Neural progenitor cell (in vitro differentiated cells): Measurements from ENCODE around the gene DNPEP. TPM values are rescaled to one million over a fixed set of nuclear protein-coding genes. Genes with fewer than 3 reads are reported as not detected.

ENCODE experiments used
- DNase-seq: peaks from one replicate; pipeline ENCODE4 v3.0.0-alpha.2; 2016; ENCODE audit warnings: low spot score
- H2AFZ ChIP-seq: fragments of 200-600 bp; sonication (generic); replicated peaks from 2 replicates; pipeline ENCODE4 v1.6.1; 2016; ENCODE audit warnings: antibody characterized with exemption
- H3F3A ChIP-seq: fragments of 200-600 bp; sonication (generic); 2 replicates; pipeline ENCODE4 v1.6.1; 2016; ENCODE audit warnings: antibody characterized with exemption, low read depth
- H3K27ac ChIP-seq: fragments of 200-600 bp; sonication (generic); 2 replicates; pipeline ENCODE4 v1.5.1; 2016; ENCODE audit warnings: mild to moderate bottlenecking
- H3K27me3 ChIP-seq: fragments of 200-600 bp; sonication (generic); 2 replicates; pipeline ENCODE4 v1.6.1; 2016; ENCODE audit warnings: mild to moderate bottlenecking, moderate library complexity
- H3K36me3 ChIP-seq: fragments of 200-600 bp; sonication (generic); 2 replicates; pipeline ENCODE4 v1.5.1; 2016
- H3K4me1 ChIP-seq: fragments of 200-600 bp; sonication (generic); 2 replicates; pipeline ENCODE4 v1.6.1; 2016; ENCODE audit warnings: mixed run types
- H3K4me2 ChIP-seq: fragments of 200-600 bp; sonication (generic); 2 replicates; pipeline ENCODE4 v1.6.1; 2016
- H3K4me3 ChIP-seq: fragments of 200-600 bp; sonication (generic); 2 replicates; pipeline ENCODE4 v1.5.1; 2016
- H3K79me2 ChIP-seq: fragments of 200-600 bp; sonication (generic); 2 replicates; pipeline ENCODE4 v1.6.1; 2016; ENCODE audit warnings: low read depth
- H3K9ac ChIP-seq: fragments of 200-600 bp; sonication (generic); 2 replicates; pipeline ENCODE4 v1.6.1; 2016
- H3K9me3 ChIP-seq: fragments of 200-600 bp; sonication (generic); 2 replicates; pipeline ENCODE4 v1.5.1; 2016; ENCODE audit warnings: low read depth
- H4K20me1 ChIP-seq: fragments of 200-600 bp; sonication (generic); 2 replicates; pipeline ENCODE4 v1.6.1; 2016; ENCODE audit warnings: low read depth
- H3K27ac Mint-ChIP-seq: 3 replicates; pipeline ENCODE4 v1.8.0; 2021; ENCODE audit warnings: mixed read lengths
- H3K27me3 Mint-ChIP-seq: 2 replicates; pipeline ENCODE4 v1.8.0; 2022; ENCODE audit warnings: low read depth, mild to moderate bottlenecking, inconsistent platforms, moderate library complexity, mixed read lengths; ENCODE audit not compliant: insufficient read depth
- H3K36me3 Mint-ChIP-seq: 3 replicates; pipeline ENCODE4 v1.8.0; 2021; ENCODE audit warnings: mixed read lengths
- H3K4me1 Mint-ChIP-seq: 3 replicates; pipeline ENCODE4 v1.8.0; 2021; ENCODE audit warnings: mixed read lengths
- H3K4me3 Mint-ChIP-seq: 3 replicates; pipeline ENCODE4 v1.8.0; 2021; ENCODE audit warnings: mild to moderate bottlenecking, moderate library complexity, mixed read lengths
- H3K9me3 Mint-ChIP-seq: 3 replicates; pipeline ENCODE4 v1.8.0; 2020; ENCODE audit warnings: mixed read lengths
- CTCF ChIP-seq: fragments of 200-600 bp; sonication (generic); IDR thresholded peaks from 2 replicates; pipeline ENCODE4 v1.5.1; 2017; ENCODE audit warnings: antibody characterized with exemption, mild to moderate bottlenecking
- EZH2 ChIP-seq: fragments of 200-600 bp; sonication (generic); IDR thresholded peaks from 2 replicates; pipeline ENCODE4 v1.6.1; 2017; ENCODE audit warnings: antibody characterized with exemption, mild to moderate bottlenecking, moderate library complexity
- EZH2phosphoT487 ChIP-seq: fragments of 200-600 bp; sonication (generic); IDR thresholded peaks from 2 replicates; pipeline ENCODE4 v1.6.1; 2017; ENCODE audit warnings: antibody characterized with exemption
- total RNA-seq: library from RNA; depleted of rRNA; stranded (reverse); fragments of >200 nt; gene quantifications from 2 replicates; pipeline ENCODE4 v1.2.3, GENCODE V29; 2015; ENCODE audit warnings: low replicate concordance

DNPEP gene
- total RNA-seq, 1 donor from 2014 or later, result 120 TPM

GRCh38 chr2:219334076-219334475 lies 53.6 kb downstream of the DNPEP start:
- peaks cover 10% of the 10 kb centered on the region for H3K9me3 Mint-ChIP-seq

DNA sequence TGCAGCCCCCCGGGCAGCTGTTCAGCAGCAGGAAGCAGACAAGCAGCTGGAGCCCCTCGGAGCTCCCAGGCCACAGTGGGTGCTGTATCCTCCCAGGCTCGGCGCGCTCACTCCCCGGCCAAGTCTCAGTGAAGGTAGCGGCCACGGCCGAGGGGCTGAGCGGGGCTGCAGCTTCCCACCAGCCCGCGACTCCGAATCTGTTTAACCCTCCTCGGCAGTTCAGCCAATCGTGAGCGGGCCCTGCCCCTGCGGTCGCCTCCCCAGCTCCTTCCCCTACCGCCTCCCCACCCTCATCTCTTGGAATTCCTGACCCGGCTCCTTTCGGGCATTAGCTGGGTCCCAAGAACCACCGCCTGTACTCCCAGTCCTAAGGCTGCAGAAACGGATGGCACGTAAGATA lies 55.2 kb downstream of the DNPEP start, which contains the start of gene RESP18:
RESP18 (minus strand) TSS at position 203 of the 400 bp plus-strand sequence.
- Histone ChIP-seq H3K4me3 (no peak within 1 kb of the TSS), H3K9me3 (no peaks in the 10 kb centered on the region), H3F3A (no peaks in the 10 kb centered on the region), H2AFZ (no peak within 1 kb of the TSS), H3K9ac (no peak within 1 kb of the TSS), H3K36me3 (no peaks in the 10 kb centered on the region), H3K79me2 (no peaks in the 10 kb centered on the region), H3K4me2 (no peak within 1 kb of the TSS), H3K27me3 (peaks cover 99% of the 10 kb centered on the region), H3K27ac (no peak within 1 kb of the TSS), H4K20me1 (peaks cover 28% of the 10 kb centered on the region), H3K4me1 (no peaks in the 10 kb centered on the region)
- H3K27me3 Mint-ChIP-seq, result peaks cover 53% of the 10 kb centered on the region
- peak within 1 kb of the TSS; percentile 1 for H3K4me3 Mint-ChIP-seq
- peaks cover 10% of the 10 kb centered on the region for H3K9me3 Mint-ChIP-seq
- DNase-seq, result peak; percentile 42
- H3K36me3 Mint-ChIP-seq, result no peaks in the 10 kb centered on the region
- H3K27ac Mint-ChIP-seq, result no peak within 1 kb of the TSS
- TF ChIP-seq EZH2 (no peak), CTCF (no peak), EZH2phosphoT487 (no peak)
- H3K4me1 Mint-ChIP-seq, result peaks cover 23% of the 10 kb centered on the region

More at GRCh38 chr2:219334076-219334475, 53.6 kb downstream of the DNPEP start:
- H3K4me3 ChIP-seq, result no peak overlapping the region
- Mint-ChIP-seq H3K27ac (no peak overlapping the region), H3K27me3 (peaks cover 51% of the 10 kb centered on the region), H3K4me3 (no peak overlapping the region), H3K36me3 (no peaks in the 10 kb centered on the region), H3K4me1 (peaks cover 17% of the 10 kb centered on the region)
- no peaks in the 10 kb centered on the region for H3K79me2 ChIP-seq
- no peaks in the 10 kb centered on the region for H3K36me3 ChIP-seq
- DNase-seq, result no peak
- H3K9ac ChIP-seq, result no peak overlapping the region
- H3F3A ChIP-seq, result no peaks in the 10 kb centered on the region
- no peak overlapping the region for H3K4me2 ChIP-seq
- TF ChIP-seq EZH2phosphoT487, result no peak
- TF ChIP-seq EZH2, result no peak
- no peak for TF ChIP-seq CTCF
- H2AFZ ChIP-seq, result no peak overlapping the region
- peaks cover 98% of the 10 kb centered on the region for H3K27me3 ChIP-seq
- H3K4me1 ChIP-seq, result no peaks in the 10 kb centered on the region
- no peaks in the 10 kb centered on the region for H3K9me3 ChIP-seq
- H4K20me1 ChIP-seq, result peaks cover 28% of the 10 kb centered on the region
- no peak overlapping the region for H3K27ac ChIP-seq

- H2AFZ ChIP-seq, result no peak overlapping the region
- H3K36me3 Mint-ChIP-seq, result no peaks in the 10 kb centered on the region
- H3F3A ChIP-seq, result no peaks in the 10 kb centered on the region
- H3K4me1 Mint-ChIP-seq, result peaks cover 30% of the 10 kb centered on the region
- H3K27me3 ChIP-seq, result peaks cover 99% of the 10 kb centered on the region
- H3K27ac Mint-ChIP-seq, result no peak overlapping the region
- H3K4me2 ChIP-seq, result no peak overlapping the region
- H3K9ac ChIP-seq, result no peak overlapping the region
- no peaks in the 10 kb centered on the region for H3K4me1 ChIP-seq
- peaks cover 56% of the 10 kb centered on the region for H3K27me3 Mint-ChIP-seq
- peak; percentile 84 for DNase-seq
- no peaks in the 10 kb centered on the region for H3K79me2 ChIP-seq
- TF ChIP-seq CTCF, result no peak
- no peak overlapping the region for H3K4me3 ChIP-seq
- H4K20me1 ChIP-seq, result peaks cover 28% of the 10 kb centered on the region
- peak overlapping the region; percentile 20 for H3K4me3 Mint-ChIP-seq
- H3K36me3 ChIP-seq, result no peaks in the 10 kb centered on the region
- peaks cover 9% of the 10 kb centered on the region for H3K9me3 Mint-ChIP-seq
- no peak overlapping the region for H3K27ac ChIP-seq
- H3K9me3 ChIP-seq, result no peaks in the 10 kb centered on the region
Measured at GRCh38 chr2:219331560-219332213, 56.0 kb downstream of the DNPEP start.
